ENCODE measurements around the gene SRP14. TPM values are rescaled to one million over a fixed set of nuclear protein-coding genes. Genes with fewer than 3 reads are reported as not detected.

SRP14 gene, protein sequence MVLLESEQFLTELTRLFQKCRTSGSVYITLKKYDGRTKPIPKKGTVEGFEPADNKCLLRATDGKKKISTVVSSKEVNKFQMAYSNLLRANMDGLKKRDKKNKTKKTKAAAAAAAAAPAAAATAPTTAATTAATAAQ
- total RNA-seq (100 to 1,000 TPM; 155 to 226 (median 205) TPM), polyA plus RNA-seq (100 to 1,000 TPM; 444 to 451 TPM)
- long read RNA-seq, donor 1, transcript SRP14-204 (4 exons, 780 nt): minor isoform, 18 of 256 reads
- long read RNA-seq, donor 1, transcript SRP14-201 (5 exons, 1,077 nt): major isoform, 217 of 256 reads
- long read RNA-seq, donor 1, partial matches to known transcripts: 3 of 256 reads
- long read RNA-seq, donor 1, other reads (novel, unspliced or antisense): 17 of 256 reads
- long read RNA-seq, donor 2, transcript SRP14-201 (5 exons, 1,077 nt): major isoform, 544 of 632 reads
- long read RNA-seq, donor 2, transcript SRP14-204 (4 exons, 780 nt): minor isoform, 26 of 632 reads
- long read RNA-seq, donor 2, partial matches to known transcripts: 10 of 632 reads
- long read RNA-seq, donor 2, other reads (novel, unspliced or antisense): 48 of 632 reads
- long read RNA-seq, donor 3, transcript SRP14-201 (5 exons, 1,077 nt): major isoform, 395 of 429 reads
- long read RNA-seq, donor 3, transcript SRP14-204 (4 exons, 780 nt): minor isoform, 10 of 429 reads
- long read RNA-seq, donor 3, partial matches to known transcripts: 0 of 429 reads
- long read RNA-seq, donor 3, other reads (novel, unspliced or antisense): 24 of 429 reads

DNA sequence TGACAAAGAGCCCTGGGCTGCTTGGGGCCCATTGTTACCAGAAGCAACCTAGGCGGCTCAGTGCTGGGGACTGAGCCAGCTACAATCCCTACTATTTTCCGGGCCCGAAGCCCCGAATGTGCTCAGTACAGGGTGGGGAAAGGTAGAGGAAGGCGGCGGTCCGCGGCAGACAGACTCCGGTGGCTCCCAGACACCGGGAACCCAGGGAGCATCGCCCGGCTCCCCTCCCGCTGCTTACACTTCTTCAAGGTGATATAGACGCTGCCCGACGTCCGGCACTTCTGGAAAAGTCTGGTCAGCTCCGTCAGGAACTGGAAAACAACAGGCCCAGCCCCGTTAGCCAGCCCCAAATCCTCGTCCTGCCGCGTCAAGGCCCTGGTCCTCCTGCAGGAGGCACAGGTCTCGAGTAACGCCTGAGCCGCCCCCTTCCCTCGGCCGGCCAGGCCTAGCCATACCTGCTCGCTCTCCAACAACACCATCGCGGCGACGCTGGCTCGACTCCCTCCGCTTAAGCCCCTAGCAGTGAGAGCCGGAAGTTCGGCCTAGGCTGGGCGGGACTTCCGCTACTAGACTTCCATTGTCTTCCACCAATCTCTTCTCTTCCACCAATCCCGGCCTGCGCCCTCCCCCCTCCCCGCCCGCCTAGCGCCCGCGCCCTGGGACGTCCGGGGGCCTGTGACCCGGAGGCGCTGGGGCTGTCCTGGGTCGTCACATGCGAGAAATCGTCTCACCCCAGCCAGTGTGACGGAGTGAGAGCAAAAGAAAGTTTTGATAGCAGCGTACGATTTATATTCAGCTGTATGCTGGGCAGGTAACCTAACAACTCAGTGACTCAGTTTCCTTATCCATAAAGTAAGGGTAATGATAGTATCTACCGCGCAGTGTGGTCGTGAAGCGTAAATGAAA, at the start of gene SRP14:
SRP14 (minus strand) TSS at position 544 of the 906 bp plus-strand sequence; CDS start at position 479, 65 bp downstream.
- Histone ChIP-seq H3K9me3 (no peaks in the 10 kb centered on the region), H3K4me1 (ENCODE audit: insufficient read depth) (peaks cover 1% of the 10 kb centered on the region), H3K27me3 (no peaks in the 10 kb centered on the region), H3K4me3 (peak within 1 kb of the TSS; percentile 99), H3K36me3 (peaks cover 2% of the 10 kb centered on the region), H3K27ac (peak within 1 kb of the TSS; percentile 84 to 91)
- peak; percentile 92 to 97 (median 95) for DNase-seq
- 1% methylated on average over 56 to 59 of the region's 59 CpGs for WGBS, 3 donors
- intact Hi-C loops (cut with DNase I): no loop called here
- TF ChIP-seq, protein P1, sequence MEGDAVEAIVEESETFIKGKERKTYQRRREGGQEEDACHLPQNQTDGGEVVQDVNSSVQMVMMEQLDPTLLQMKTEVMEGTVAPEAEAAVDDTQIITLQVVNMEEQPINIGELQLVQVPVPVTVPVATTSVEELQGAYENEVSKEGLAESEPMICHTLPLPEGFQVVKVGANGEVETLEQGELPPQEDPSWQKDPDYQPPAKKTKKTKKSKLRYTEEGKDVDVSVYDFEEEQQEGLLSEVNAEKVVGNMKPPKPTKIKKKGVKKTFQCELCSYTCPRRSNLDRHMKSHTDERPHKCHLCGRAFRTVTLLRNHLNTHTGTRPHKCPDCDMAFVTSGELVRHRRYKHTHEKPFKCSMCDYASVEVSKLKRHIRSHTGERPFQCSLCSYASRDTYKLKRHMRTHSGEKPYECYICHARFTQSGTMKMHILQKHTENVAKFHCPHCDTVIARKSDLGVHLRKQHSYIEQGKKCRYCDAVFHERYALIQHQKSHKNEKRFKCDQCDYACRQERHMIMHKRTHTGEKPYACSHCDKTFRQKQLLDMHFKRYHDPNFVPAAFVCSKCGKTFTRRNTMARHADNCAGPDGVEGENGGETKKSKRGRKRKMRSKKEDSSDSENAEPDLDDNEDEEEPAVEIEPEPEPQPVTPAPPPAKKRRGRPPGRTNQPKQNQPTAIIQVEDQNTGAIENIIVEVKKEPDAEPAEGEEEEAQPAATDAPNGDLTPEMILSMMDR (IDR thresholded peaks at IDR 0.05): peak; percentile 16 to 69 (median 61)
- TF ChIP-seq EP300 (IDR thresholded peaks at IDR 0.05) (no peak), POLR2A (IDR thresholded peaks at IDR 0.05) (peak; percentile 81)

DNA sequence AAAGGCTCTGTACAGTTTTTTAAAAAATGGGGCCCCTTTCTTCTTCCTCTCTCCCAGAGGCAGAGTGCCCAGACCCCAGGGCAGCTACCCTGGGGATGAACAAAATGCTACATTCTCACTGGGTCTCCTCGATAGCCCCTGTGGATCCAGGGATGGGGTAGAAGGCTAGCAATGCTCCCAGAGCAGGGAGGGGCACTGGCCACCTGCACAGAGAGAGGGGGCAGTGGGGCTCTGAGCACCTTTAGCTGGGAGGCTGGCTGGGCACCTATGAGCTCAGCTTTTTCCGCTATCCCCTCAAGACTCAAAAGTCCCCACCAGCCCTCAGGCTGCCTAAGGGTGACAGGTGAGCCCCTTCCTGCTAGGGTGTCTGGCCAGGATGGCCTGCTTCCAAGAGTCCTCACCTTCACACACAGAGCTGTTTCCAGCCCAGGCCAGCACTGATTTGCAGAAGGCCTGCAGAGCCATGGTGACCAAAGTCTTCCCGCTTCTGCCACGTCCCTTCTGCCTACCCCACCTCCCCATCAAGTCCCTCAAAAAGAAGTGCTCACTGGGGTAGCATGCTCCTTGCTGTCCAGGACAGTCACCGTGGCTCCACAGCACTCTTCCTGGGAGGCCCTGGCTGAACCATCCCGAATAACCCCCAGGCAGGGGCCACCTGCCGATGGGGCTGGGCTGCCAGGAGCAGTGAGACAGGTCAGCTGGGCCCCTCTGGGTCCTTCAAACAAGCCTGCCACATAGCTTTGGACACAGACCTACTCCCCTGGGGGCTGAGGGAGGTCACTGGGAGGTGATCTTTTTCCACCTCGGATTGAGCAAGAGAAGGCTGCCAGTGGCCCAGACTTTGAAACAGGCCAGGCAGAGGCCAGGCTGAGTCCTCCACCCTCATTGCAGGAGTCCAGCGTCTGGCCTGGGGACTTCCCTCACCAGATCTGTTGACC, 49.3 kb upstream of the SRP14 start:
- H3K27ac ChIP-seq: peak overlapping the region in 1 of 2 donors; percentile 78
- intact Hi-C loops (cut with DNase I): no loop called here
- TF ChIP-seq EP300 (IDR thresholded peaks at IDR 0.05) (no peak), POLR2A (IDR thresholded peaks at IDR 0.05) (no peak)
- TF ChIP-seq, protein P1 (IDR thresholded peaks at IDR 0.05): no peak
- DNase-seq: peak in 4 of 5 donors; percentile 63 to 72 (median 68)
- H3K4me3 ChIP-seq: no peak overlapping the region
- no peaks in the 10 kb centered on the region for H3K9me3 ChIP-seq
- no peaks in the 10 kb centered on the region for H3K27me3 ChIP-seq
- 68 to 73% (median 71%) methylated on average over 9 of the region's 9 CpGs for WGBS, 3 donors
- H3K36me3 ChIP-seq: no peaks in the 10 kb centered on the region
- peaks cover 32% of the 10 kb centered on the region for H3K4me1 ChIP-seq (ENCODE audit: insufficient read depth)

DNA sequence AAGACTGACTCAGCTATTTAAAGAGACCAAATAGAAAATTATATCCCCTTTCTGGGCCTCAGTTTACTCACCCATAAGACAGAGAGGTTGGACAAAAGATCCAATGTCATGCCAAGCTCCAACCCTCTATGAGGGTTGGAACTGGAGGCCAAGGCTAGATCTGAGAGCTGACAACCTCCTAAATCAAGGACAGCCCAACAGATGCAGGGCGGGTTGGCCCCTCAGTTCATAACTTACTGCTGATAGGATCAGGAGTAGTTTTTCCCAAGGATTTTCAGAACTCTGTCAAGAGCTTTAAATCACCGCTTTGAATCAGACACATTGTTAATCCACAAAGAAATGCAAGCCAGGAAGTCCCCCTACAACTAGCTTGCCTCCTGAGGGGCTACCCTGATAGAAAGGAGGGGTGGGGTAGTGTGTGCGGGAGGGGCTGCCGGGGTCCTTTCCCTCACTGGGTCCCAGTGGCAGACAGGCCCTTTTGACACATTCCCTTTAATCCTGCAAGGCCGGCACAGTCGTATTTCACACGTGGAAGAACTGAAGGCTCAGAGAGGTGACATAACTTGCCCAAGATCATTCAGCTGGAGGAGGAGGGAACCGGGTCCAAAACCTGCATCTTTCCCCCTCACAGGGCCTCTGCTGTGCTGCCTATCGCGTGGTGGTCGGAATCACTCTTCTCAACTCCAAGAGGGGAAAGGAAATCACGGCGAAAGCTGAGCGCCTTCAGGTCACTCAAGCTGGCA, 48.3 kb upstream of the SRP14 start:
- Histone ChIP-seq H3K9me3 (no peaks in the 10 kb centered on the region), H3K27ac (peak overlapping the region in 1 of 2 donors; percentile 78), H3K4me3 (no peak overlapping the region), H3K4me1 (ENCODE audit: insufficient read depth) (peaks cover 29% of the 10 kb centered on the region), H3K27me3 (no peaks in the 10 kb centered on the region), H3K36me3 (no peaks in the 10 kb centered on the region)
- WGBS, 3 donors: 72 to 78% (median 77%) methylated on average over 14 of the region's 14 CpGs
- TF ChIP-seq, protein P1 (IDR thresholded peaks at IDR 0.05): no peak
- TF ChIP-seq POLR2A (IDR thresholded peaks at IDR 0.05): no peak
- no peak for TF ChIP-seq EP300 (IDR thresholded peaks at IDR 0.05)
- peak in 1 of 5 donors; percentile 26 for DNase-seq
- intact Hi-C loops (cut with DNase I): no loop called here
